Caco-2 (cell line): ENCODE results near the gene MRPL27. TPM values are rescaled to one million over a fixed set of nuclear protein-coding genes. Genes with fewer than 3 reads are reported as not detected.

Experiments used
- BruUV-seq: library from RNA; stranded (reverse); fragments of 400-500 nt; replicated peaks from 2 replicates; lab custom pipeline; 2021; lab: Mats Ljungman, UMichigan
- CTCF ChIA-PET: fragments of 300-600 bp; sonication (Branson Sonifier 250); formaldehyde crosslinking; loops from one replicate; lab custom pipeline; 2022; ENCODE audit warnings: antibody characterized with exemption; lab: Charles Lee
- POLR2A ChIA-PET: fragments of 300-600 bp; sonication (Branson Sonifier 250); formaldehyde crosslinking; loops from one replicate; lab custom pipeline; 2022; ENCODE audit warnings: antibody characterized with exemption; lab: Charles Lee
- DNase-seq, 2 experiments: peaks; one replicate each; pipeline versions ENCODE4 v3.0.0 to v3.0.0-alpha.2; 2020 to 2022
- H3K27me3 ChIP-seq: replicated peaks from 2 replicates; pipeline ENCODE4 v1.6.0; 2011; ENCODE audit warnings: low read length; ENCODE audit not compliant: control insufficient read depth, insufficient read depth
- H3K36me3 ChIP-seq: 2 replicates; pipeline ENCODE4 v1.5.1; 2011; ENCODE audit warnings: low read length; ENCODE audit not compliant: control insufficient read depth, insufficient read depth
- H3K4me1 ChIP-seq: fragments of 250-450 bp; sonication (Bioruptor Pico); 2 replicates; pipeline ENCODE4 v1.5.1; 2020; ENCODE audit warnings: mild to moderate bottlenecking
- H3K4me3 ChIP-seq: 2 replicates; pipeline ENCODE4 v1.5.1; 2011; ENCODE audit warnings: low read depth, mild to moderate bottlenecking, control low read depth, low read length
- H3K9me3 ChIP-seq: fragments of 250-450 bp; sonication (Bioruptor Pico); 2 replicates; pipeline ENCODE4 v1.5.1; 2020; ENCODE audit warnings: mild to moderate bottlenecking, moderate library complexity
- H3K27ac Mint-ChIP-seq: one replicate; pipeline ENCODE4 v1.8.0; 2022; ENCODE audit warnings: mixed read lengths; ENCODE audit not compliant: unreplicated experiment
- H3K27me3 Mint-ChIP-seq: one replicate; pipeline ENCODE4 v1.8.0; 2022; ENCODE audit warnings: mixed read lengths; ENCODE audit not compliant: insufficient read depth, unreplicated experiment
- H3K36me3 Mint-ChIP-seq: one replicate; pipeline ENCODE4 v1.8.0; 2022; ENCODE audit warnings: mild to moderate bottlenecking, mixed read lengths; ENCODE audit not compliant: insufficient read depth, unreplicated experiment
- H3K4me1 Mint-ChIP-seq: one replicate; pipeline ENCODE4 v1.8.0; 2022; ENCODE audit warnings: low read depth, mixed read lengths; ENCODE audit not compliant: unreplicated experiment
- H3K4me3 Mint-ChIP-seq: one replicate; pipeline ENCODE4 v1.8.0; 2022; ENCODE audit warnings: mild to moderate bottlenecking, moderate library complexity, mixed read lengths; ENCODE audit not compliant: unreplicated experiment
- H3K9me3 Mint-ChIP-seq: one replicate; pipeline ENCODE4 v1.8.0; 2022; ENCODE audit warnings: mixed read lengths; ENCODE audit not compliant: unreplicated experiment
- CTCF ChIP-seq, 2 experiments: fragments of 200-600 bp in 1 of 2; IDR thresholded peaks; 1 replicate in 1 of 2; 2 replicates in 1 of 2; pipeline versions ENCODE4 v1.5.1 to v1.8.0; 2011 to 2022; ENCODE audit warnings: antibody characterized with exemption in 1 of 2, control low read depth in 1 of 2, inconsistent platforms in 1 of 2, low read depth in 1 of 2, low read length in 1 of 2, mild to moderate bottlenecking in 1 of 2, moderate library complexity in 1 of 2; ENCODE audit not compliant: insufficient read depth in 1 of 2, severe bottlenecking in 1 of 2, unreplicated experiment in 1 of 2
- intact Hi-C: fragments of 100-400 bp; cut with micrococcal nuclease; formaldehyde crosslinking; loops from one replicate; pipeline ENCODE4 v1.10.0; 2022; ENCODE audit not compliant: unreplicated experiment
- total RNA-seq: library from RNA; stranded (reverse); gene quantifications from 2 replicates; pipeline ENCODE4 v1.2.3, GENCODE V29; 2022

The MRPL27 gene
- total RNA-seq, 1 experiment from 2014 or later = 196 TPM

GRCh38 chr17:50381260-50381815 is 8.4 kb upstream of the MRPL27 start:
- Histone ChIP-seq H3K36me3 (peaks cover 9% of the 10 kb centered on the region), H3K4me1 (no peaks in the 10 kb centered on the region), H3K27me3 (no peaks in the 10 kb centered on the region), H3K4me3 (no peak overlapping the region), H3K9me3 (no peaks in the 10 kb centered on the region)
- no peak for DNase-seq
- no peak overlapping the region for H3K4me3 Mint-ChIP-seq
- no peak overlapping the region for H3K27ac Mint-ChIP-seq
- CTCF ChIA-PET = interaction anchor here (0.6 to 3.5 kb wide), 5 partner anchors 15 to 520 kb away, joined by 3 to 17 read pairs (median 3); partner anchors contain the start of gene LRRC59
- BruUV-seq = TSS peak; percentile 42
- intact Hi-C loops = no loop called here
- H3K27me3 Mint-ChIP-seq = no peaks in the 10 kb centered on the region
- peak in 1 of 2 experiments; percentile 1 for TF ChIP-seq CTCF (IDR thresholded peaks at IDR 0.05; ENCODE audit: insufficient read depth in 1 of 2, low read depth in 1 of 2, low read length in 1 of 2, severe bottlenecking in 1 of 2, unreplicated experiment in 1 of 2)
- no peaks in the 10 kb centered on the region for H3K4me1 Mint-ChIP-seq
- H3K9me3 Mint-ChIP-seq = no peaks in the 10 kb centered on the region
- POLR2A ChIA-PET = interaction anchor here (1.0 kb wide), 1 partner anchor 15 kb away, joined by 3 read pairs; no protein-coding TSS in a partner anchor
- peaks cover 85% of the 10 kb centered on the region for H3K36me3 Mint-ChIP-seq

- ChIA-PET CTCF (interaction anchor here (0.6 to 3.5 kb wide), 7 partner anchors 15 to 519 kb away, joined by 3 to 17 read pairs (median 5); partner anchors contain the start of gene LRRC59), POLR2A (interaction anchor here (0.5 to 1.5 kb wide), 3 partner anchors 17 to 115 kb away, joined by 3 to 7 read pairs (median 4); partner anchors contain the start of gene LRRC59)
- Mint-ChIP-seq H3K9me3 (no peaks in the 10 kb centered on the region), H3K27me3 (no peaks in the 10 kb centered on the region), H3K4me1 (no peaks in the 10 kb centered on the region), H3K36me3 (peaks cover 77% of the 10 kb centered on the region), H3K27ac (no peak overlapping the region), H3K4me3 (no peak overlapping the region)
- Histone ChIP-seq H3K4me1 (no peaks in the 10 kb centered on the region), H3K9me3 (no peaks in the 10 kb centered on the region), H3K4me3 (no peak overlapping the region), H3K27me3 (no peaks in the 10 kb centered on the region), H3K36me3 (peaks cover 9% of the 10 kb centered on the region)
- DNase-seq = no peak
- intact Hi-C loops = no loop called here
- BruUV-seq = no TSS peak
- peak; percentile 22 to 37 for TF ChIP-seq CTCF (IDR thresholded peaks at IDR 0.05; ENCODE audit: insufficient read depth in 1 of 2, low read depth in 1 of 2, low read length in 1 of 2, severe bottlenecking in 1 of 2, unreplicated experiment in 1 of 2)
Measured at GRCh38 chr17:50380369-50381259, 7.6 kb upstream of the MRPL27 start.
